Head of caudate nucleus (tissue), 42 donors: ENCODE data around the gene DAP.
"Not testable (repeated sequence)": the region's sequence is repeated elsewhere in the genome, so short reads cannot be mapped to it uniquely, and the experiment has no call there.

Experiments
- DNase-seq, 42 donors: peaks; one replicate each; pipeline versions ENCODE4 v3.0.0 to v3.0.0-alpha.2; 2020 to 2021; ENCODE audit warnings: mixed read lengths in 7 of 42
- intact Hi-C: fragments of 100-400 bp; cut with DNase I; formaldehyde crosslinking; loops from one replicate; pipeline ENCODE4 v1.15.0; 2022

Gene DAP

GRCh38 chr5:10761185-10761932, at the start of gene DAP:
Gene DAP (minus strand): TSS chr5:10761234. CDS start chr5:10761068, 166 bp downstream.
- intact Hi-C loops, result no loop called here
- DNase-seq, result peak; percentile 33 to 91 (median 82)

GRCh38 chr5:10808347-10809226, 47.6 kb upstream of the DAP start:
- no peak for DNase-seq

GRCh38 chr5:10801931-10802666, 41.1 kb upstream of the DAP start:
- intact Hi-C loops, result no loop called here
- DNase-seq, result peak in 6 of 42 donors; percentile 3 to 37 (median 13)

More at GRCh38 chr5:10808347-10809226, 47.6 kb upstream of the DAP start:
- intact Hi-C loops, result no loop called here

- intact Hi-C loops, result no loop called here
- no peak for DNase-seq
These were observed 39.8 kb upstream of the DAP start for GRCh38 chr5:10800852-10801251.

- no peak for DNase-seq
- intact Hi-C loops, result no loop called here
These were observed 36.2 kb upstream of the DAP start for GRCh38 chr5:10797261-10797660.

GRCh38 chr5:10793785-10794184, 32.8 kb upstream of the DAP start:
- no peak for DNase-seq
- intact Hi-C loops, result no loop called here

- intact Hi-C loops, result no loop called here
- DNase-seq, result no peak
These were observed 31.3 kb upstream of the DAP start for GRCh38 chr5:10792336-10792735.

- intact Hi-C loops, result no loop called here
- no peak for DNase-seq
These were observed 28.7 kb upstream of the DAP start for GRCh38 chr5:10789726-10790125.

GRCh38 chr5:10789021-10789420, 28.0 kb upstream of the DAP start:
- DNase-seq, result peak in 4 of 42 donors; percentile 22 to 50 (median 34)
- intact Hi-C loops, result no loop called here

- intact Hi-C loops, result no loop called here
- no peak for DNase-seq
These were observed 27.3 kb upstream of the DAP start for GRCh38 chr5:10788358-10788757.

GRCh38 chr5:10786835-10787234, 25.8 kb upstream of the DAP start:
- no peak for DNase-seq
- intact Hi-C loops, result no loop called here

GRCh38 chr5:10780208-10780607, 19.2 kb upstream of the DAP start:
- DNase-seq, intact Hi-C loops: not testable (repeated sequence)

GRCh38 chr5:10779592-10779991, 18.6 kb upstream of the DAP start:
- DNase-seq, result no peak
- intact Hi-C loops, result no loop called here

- no peak for DNase-seq
- intact Hi-C loops, result no loop called here
These were observed 17.3 kb upstream of the DAP start for GRCh38 chr5:10778179-10778910.

- DNase-seq, result no peak
- intact Hi-C loops, result no loop called here
These were observed 14.6 kb upstream of the DAP start for GRCh38 chr5:10775646-10776045.

GRCh38 chr5:10772901-10773585, 12.0 kb upstream of the DAP start:
- intact Hi-C loops, result no loop called here

GRCh38 chr5:10768328-10768899, 7.4 kb upstream of the DAP start:
- intact Hi-C loops, result no loop called here
- DNase-seq, result peak in 1 of 42 donors; percentile 12

More at GRCh38 chr5:10772901-10773585, 12.0 kb upstream of the DAP start:
- peak in 1 of 42 donors; percentile 31 for DNase-seq
